Stimulated activated naive CD4-positive, alpha-beta T cell (primary cell): Measurements from ENCODE around the gene ACSM2B.
"Not testable (repeated sequence)": the region's sequence is repeated elsewhere in the genome, so short reads cannot be mapped to it uniquely, and the experiment has no call there.

ENCODE experiments used
- DNase-seq, 6 experiments: peaks; one replicate each; lab custom pipeline; 2025; lab: John Stamatoyannopoulos, UW

ACSM2B gene

GRCh38 chr16:20595694-20596093 lies 19.5 kb upstream of the ACSM2B start:
- not testable (repeated sequence) for DNase-seq

DNA sequence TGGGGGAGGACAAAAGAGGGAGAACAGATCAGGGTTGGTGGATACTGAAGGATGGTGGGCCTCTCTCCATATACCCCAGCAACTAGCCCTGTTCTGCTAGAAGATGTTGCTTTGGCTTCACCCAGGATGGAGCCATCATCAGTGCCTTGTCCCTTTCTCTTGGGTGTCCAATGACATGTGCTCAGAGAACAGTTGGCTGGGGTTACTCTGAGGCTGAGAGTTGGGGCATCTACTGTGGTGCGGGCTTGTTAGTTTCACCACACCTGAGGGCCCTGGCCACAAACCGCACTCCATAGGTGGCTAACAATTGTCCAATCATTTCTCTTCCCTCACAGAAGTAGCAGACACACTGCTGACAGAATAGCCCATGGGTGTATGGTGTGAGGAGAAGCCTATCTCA lies 18.9 kb upstream of the ACSM2B start:
- DNase-seq = not testable (repeated sequence)

DNA sequence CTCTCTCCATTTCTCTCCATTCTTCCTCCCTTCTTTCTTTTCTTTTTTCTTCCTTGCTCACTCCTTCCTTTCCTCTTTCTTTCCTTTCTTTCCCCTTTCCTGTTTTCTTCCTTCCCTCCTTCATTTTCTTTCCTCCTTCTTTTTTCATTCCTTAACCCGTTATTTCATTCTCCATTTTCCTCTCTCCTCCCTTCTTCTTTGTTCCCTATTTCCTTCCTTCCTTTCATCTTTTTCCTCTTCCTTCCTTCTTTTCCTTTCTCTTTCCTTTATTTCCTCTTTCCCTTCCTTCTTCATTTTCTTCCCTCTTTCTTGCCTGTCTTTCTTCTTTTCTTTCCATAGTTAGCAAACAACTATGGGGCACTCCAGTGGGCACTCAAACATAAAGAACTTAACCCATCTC lies 16.6 kb upstream of the ACSM2B start:
- DNase-seq = not testable (repeated sequence)

DNA sequence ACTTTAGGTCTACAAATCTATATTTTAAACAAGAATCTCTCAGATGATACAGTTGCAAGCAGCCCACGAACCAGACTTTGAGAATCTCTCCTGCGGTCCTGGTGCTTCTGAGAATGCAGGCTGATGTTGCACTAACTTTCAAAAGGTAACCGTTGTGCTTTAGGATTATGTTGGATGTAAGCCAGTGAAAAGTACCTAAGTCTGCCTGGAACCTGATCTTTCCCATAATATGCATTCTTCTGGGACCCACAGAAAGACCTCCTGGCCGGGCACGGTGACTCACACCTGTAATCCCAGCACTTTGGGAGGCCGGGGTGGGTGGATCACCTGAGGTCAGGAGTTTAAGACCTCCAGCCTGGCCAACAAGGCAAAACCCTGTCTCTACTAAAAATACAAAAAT lies 13.3 kb upstream of the ACSM2B start:
- DNase-seq = not testable (repeated sequence)

DNA sequence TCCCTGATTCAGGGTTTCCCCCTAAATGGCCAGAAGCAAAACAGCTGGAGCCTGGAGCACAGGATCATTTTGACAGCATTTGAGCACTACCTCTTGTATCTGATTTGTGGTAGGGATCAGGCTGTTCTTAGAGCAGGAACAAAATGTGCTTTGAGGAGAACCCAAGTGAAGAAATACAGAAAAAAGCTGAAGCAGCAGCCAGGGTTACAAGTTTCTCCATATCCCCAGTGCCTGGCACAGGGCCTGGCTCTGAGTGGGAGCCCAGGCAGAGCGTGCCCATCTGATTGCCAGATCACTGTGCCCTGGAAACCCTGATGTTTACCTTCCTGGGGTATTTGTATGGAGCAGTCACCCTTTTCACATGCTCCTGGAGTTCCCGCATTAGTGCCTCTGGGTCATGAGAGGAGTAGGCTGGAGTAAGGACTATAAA lies 11.5 kb upstream of the ACSM2B start:
- not testable (repeated sequence) for DNase-seq

- not testable (repeated sequence) for DNase-seq
Measured at GRCh38 chr16:20586716-20587115, 10.5 kb upstream of the ACSM2B start.

DNA sequence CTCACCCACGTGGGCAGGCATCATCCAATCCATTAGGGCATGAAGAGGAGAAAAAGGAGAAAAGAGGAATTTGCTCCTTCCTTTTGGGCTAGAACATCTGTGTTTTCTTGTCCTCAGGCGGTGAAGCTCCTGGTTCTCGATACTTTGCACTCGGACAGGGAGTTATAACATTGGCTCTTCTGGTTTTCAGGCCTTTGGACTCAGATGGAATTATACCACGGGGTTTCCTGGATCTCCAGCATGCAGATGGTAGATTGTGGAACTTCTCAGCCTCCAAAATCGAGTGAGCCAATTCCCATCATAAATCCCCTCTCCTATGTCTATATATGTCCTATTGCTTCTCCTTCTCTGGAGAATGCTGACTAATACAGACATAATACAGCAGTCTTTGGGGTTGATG lies 9.9 kb upstream of the ACSM2B start:
- DNase-seq = not testable (repeated sequence)

DNA sequence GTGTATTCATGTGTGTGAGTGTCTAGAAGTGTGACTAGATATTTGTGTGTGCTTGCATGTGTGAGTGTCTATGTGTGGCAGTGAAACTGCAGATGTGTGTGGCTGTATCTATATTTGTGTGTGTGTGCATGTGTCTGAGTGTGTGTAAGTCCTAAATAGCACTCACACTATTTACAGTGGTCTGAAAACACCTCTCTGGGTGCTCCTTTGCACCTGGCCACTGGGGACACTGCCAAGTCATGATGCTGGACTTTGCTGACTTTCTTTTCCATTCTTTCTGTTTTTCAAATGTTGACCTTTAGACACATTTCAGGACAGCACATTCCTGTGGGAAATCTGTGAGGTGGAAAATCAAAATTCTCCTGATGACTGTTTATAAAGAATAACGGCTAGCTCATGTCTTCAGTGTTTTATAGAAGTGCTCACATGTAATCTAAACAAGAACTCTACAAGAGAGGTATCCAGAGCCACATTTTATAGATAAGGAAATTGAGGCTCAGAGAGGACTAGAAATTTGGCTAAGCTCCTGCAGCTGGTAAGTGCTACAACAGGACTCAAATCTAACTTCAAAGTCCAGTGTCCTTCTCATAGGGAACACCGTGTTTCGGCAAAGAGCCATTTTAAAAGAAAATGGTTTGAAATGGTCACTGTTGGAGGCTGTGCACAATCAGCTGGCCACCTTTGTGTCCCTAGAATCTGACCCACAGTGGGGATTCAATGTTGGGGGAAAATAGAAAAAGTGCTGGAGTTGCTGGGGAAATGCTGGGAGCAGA lies 4.5 kb upstream of the ACSM2B start:
- not testable (repeated sequence) for DNase-seq

DNA sequence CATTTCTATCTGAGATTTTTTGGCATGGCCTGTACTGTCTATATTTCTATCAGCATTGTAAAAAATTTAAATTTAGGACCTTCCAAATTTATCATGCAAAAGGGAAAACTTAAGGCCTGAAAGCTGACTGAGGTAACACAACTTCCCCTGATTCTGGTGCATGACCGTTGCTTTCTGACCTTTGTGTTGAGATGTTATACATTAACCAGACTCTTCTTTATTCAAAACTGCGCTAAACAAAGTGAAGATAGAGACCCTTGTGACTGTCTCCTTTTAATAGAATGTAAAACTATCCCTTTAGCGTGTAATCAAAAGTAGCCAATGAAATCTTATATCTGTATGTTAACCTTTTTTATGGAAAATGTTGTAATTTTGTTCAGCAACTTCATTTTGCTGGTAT lies 1.9 kb upstream of the ACSM2B start:
- not testable (repeated sequence) for DNase-seq

GRCh38 chr16:20569117-20569651 lies 7.0 kb downstream of the ACSM2B start:
- DNase-seq = not testable (repeated sequence)

GRCh38 chr16:20568404-20568803 lies 7.8 kb downstream of the ACSM2B start:
- DNase-seq = no peak

GRCh38 chr16:20566864-20567263 lies 9.3 kb downstream of the ACSM2B start:
- DNase-seq = no peak

DNA sequence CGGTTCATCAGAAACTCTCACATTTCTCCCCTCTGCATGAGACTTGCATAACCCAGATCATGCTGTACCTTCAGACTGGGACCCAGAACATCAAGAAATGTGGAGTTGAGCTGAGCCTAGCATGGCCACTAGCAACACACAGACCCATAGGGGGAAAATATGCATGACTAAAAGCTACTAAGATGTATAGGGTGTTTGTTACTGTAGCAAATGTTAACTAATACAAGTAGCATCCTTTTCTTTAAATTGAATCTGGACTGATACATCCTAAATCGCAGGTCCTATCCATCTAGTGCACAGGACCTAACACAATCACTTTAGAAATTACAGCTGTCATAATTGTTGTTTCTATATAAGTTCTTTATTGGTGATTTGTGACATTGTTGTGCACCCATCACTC lies 10.8 kb downstream of the ACSM2B start:
- not testable (repeated sequence) for DNase-seq

GRCh38 chr16:20564218-20564617 lies 11.9 kb downstream of the ACSM2B start:
- not testable (repeated sequence) for DNase-seq

DNA sequence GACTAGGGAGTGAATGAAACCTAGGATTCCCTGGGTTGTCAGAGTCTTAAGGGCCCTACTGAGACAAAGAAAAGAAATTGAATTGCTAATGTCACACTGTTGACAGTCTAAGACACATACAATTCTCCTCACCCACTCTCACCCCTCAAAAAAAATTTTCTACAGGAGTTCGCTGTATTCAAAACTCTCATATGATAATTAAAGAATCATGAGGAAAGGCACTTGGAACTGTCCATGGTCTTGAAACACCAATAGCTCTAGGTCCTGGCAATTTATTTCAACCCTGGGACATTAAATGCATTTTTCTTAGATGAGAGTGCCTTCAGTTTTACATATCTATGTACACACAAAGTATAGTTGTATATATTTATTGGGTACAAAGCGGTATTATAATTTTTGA lies 20.5 kb downstream of the ACSM2B start:
- DNase-seq = not testable (repeated sequence)

- DNase-seq = not testable (repeated sequence)
Measured at GRCh38 chr16:20554689-20555088, 21.5 kb downstream of the ACSM2B start.

- DNase-seq = not testable (repeated sequence)
Measured at GRCh38 chr16:20553493-20553892, 22.7 kb downstream of the ACSM2B start.

GRCh38 chr16:20546951-20547350 lies 29.2 kb downstream of the ACSM2B start:
- not testable (repeated sequence) for DNase-seq

DNA sequence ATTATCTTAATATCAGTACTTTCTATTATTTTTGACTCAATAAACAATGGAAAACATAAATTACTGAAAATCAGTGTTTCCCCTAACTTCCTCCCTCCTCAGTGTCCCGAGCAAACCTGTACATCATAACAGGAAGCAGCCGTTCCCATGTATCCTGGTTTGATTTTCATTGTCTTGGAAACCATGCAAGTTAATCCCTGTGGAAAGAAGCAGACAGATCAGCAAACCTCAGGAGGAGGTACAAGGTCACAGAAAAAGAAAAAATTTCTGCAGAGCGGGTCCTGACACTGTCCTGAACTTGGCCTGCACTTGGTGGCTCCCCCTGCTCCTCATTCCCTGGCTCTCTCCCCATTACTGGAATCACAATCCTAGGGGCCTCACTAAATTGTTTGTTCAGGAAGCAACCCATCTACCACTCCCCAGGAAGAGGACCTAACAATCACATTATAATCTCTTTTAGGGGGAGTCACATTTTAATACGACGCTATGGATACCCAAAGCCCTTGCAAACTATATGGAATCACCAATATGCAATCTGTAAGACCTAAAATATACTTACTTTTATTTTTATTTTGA lies 29.8 kb downstream of the ACSM2B start:
- not testable (repeated sequence) for DNase-seq

DNA sequence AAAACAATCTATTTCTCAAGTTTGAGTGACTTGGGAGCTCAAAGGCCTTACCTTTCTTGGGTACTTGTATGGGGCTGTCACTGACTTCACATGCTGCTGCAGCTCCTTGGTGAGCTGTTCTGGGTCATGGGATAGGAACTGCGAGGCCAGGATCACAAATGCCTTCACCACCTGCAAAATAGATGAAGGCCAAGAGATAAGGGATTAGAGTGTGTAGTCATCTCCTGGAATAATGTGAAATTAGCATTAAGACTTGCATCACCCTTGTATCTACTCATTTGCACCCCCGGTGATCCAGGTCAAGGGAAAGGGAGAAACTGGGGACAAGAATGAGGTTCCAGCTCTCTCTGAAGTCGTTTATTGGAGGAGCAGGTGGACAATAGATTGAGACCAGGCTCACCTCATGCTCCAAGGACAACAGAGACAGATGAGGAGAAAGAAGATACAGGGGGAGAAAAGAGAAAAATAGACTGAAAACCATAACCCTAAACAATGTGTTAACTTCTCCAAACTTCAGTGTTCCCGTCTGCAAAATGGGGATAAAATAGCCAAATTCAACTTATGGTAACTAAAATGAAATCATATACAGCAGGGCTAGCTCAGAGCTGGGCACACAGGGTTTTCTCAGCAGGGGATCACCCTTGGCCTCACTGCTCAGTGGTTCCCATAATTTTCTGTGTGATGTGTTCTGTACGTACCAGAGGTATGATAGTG lies 35.4 kb downstream of the ACSM2B start:
- not testable (repeated sequence) for DNase-seq

GRCh38 chr16:20538687-20539086 lies 37.5 kb downstream of the ACSM2B start:
- DNase-seq = no peak

GRCh38 chr16:20538181-20538580 lies 38.0 kb downstream of the ACSM2B start:
- no peak for DNase-seq

DNA sequence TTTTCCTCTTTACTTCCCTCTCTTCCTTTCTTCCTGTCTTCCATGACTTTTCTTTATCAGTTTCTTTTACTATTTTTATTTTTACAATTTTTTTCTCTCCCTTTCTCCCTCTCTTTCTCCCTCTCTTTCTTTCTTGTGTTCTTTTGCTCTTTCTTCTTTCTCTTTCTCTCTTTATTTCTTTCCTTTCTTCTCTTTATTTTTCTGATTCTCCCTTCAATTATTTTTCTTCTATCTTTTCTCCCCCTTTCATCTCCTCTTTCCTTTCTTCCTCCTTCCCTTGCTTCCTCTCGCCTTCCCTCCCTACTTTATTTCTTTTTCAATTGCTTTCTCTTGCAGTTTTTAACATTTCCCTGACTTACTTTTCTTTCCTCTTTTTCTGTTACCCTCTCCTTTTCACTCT lies 39.5 kb downstream of the ACSM2B start:
- not testable (repeated sequence) for DNase-seq
